HepG2 (cell line): Measurements from ENCODE around the gene ALOXE3. TPM values are rescaled to one million over a fixed set of nuclear protein-coding genes. Genes with fewer than 3 reads are reported as not detected.

ENCODE experiments used
- ATAC-seq: fragments of 200-7000 bp; cut with Tn5 transposase; 3 replicates; pipeline ENCODE4 v1.9.1; 2020; ENCODE audit warnings: mild to moderate bottlenecking, moderate library complexity
- BruUV-seq: library from RNA; stranded (reverse); fragments of 400-500 nt; replicated peaks from 2 replicates; lab custom pipeline; 2021; lab: Mats Ljungman, UMichigan
- CTCF ChIA-PET: fragments of 300-600 bp; formaldehyde crosslinking; extraction: SDS; loops from one replicate; lab custom pipeline; 2021; ENCODE audit warnings: low total read pairs, inconsistent platforms, low intra/inter-chr PET ratio; lab: Yijun Ruan, JAX
- POLR2A ChIA-PET: fragments of 350-600 bp; sonication (Branson Sonifier 250); formaldehyde crosslinking; loops from one replicate; lab custom pipeline; 2020; ENCODE audit warnings: antibody characterized with exemption, inconsistent platforms; lab: Yijun Ruan, JAX
- DNase-seq: peaks from one replicate; pipeline ENCODE4 v3.0.0-alpha.2; 2015; ENCODE audit warnings: low spot score
- FAIRE-seq: peaks from 3 replicates; lab custom pipeline; 2011; peaks lifted over from hg19 to GRCh38; lab: Jason Lieb, UNC
- H2AFZ ChIP-seq: one replicate; pipeline ENCODE4 v1.6.1; 2011; ENCODE audit warnings: low read length, inconsistent platforms
- H3K27ac ChIP-seq: fragments of 300-600 bp; 3 replicates; pipeline ENCODE4 v1.8.0; 2011; ENCODE audit warnings: mixed run types, mild to moderate bottlenecking, mixed read lengths, low read length, inconsistent platforms; ENCODE audit not compliant: insufficient read depth; ENCODE audit errors: extremely low read length
- H3K27me3 ChIP-seq, 2 experiments: fragments of 200-600 bp in 1 of 2; 2 replicates in 1 of 2; 3 replicates in 1 of 2; pipeline versions ENCODE4 v1.6.0 to v1.8.0; 2011; ENCODE audit warnings: low read length in 2 of 2, mild to moderate bottlenecking in 2 of 2, moderate library complexity in 2 of 2, inconsistent platforms in 1 of 2; ENCODE audit not compliant: insufficient read depth in 2 of 2, control insufficient read depth in 1 of 2
- H3K36me3 ChIP-seq, 2 experiments: fragments of 200-600 bp in 1 of 2; replicated peaks in 1 of 2; 2 replicates in 1 of 2; 3 replicates in 1 of 2; pipeline versions ENCODE4 v1.5.1 to v1.8.0; 2011; ENCODE audit warnings: low read length in 2 of 2, inconsistent platforms in 1 of 2; ENCODE audit not compliant: insufficient read depth in 2 of 2, control insufficient read depth in 1 of 2
- H3K4me1 ChIP-seq: 2 replicates; pipeline ENCODE4 v1.5.1; 2012; ENCODE audit warnings: low read length, inconsistent platforms; ENCODE audit not compliant: insufficient read depth
- H3K4me2 ChIP-seq: 2 replicates; pipeline ENCODE4 v1.6.0; 2011; ENCODE audit warnings: low read depth, low read length, inconsistent platforms
- H3K4me3 ChIP-seq, 3 experiments: fragments of 200-600 bp in 1 of 3; sonication (generic), shearing (Covaris generic) in 1 of 3; replicated peaks in 1 of 3; 2 replicates each; pipeline ENCODE4 v1.5.1; 2011 to 2016; ENCODE audit warnings: low read length in 3 of 3, inconsistent platforms in 2 of 3, low read depth in 2 of 3, mild to moderate bottlenecking in 2 of 3, control low read depth in 1 of 3, mixed read lengths in 1 of 3; ENCODE audit not compliant: insufficient read depth in 1 of 3
- H3K79me2 ChIP-seq: one replicate; pipeline ENCODE4 v1.6.1; 2011; ENCODE audit warnings: low read length, inconsistent platforms; ENCODE audit not compliant: insufficient read depth
- H3K9ac ChIP-seq: 2 replicates; pipeline ENCODE4 v1.6.0; 2011; ENCODE audit warnings: mild to moderate bottlenecking, low read depth, low read length, inconsistent platforms; ENCODE audit not compliant: insufficient read depth
- H3K9me3 ChIP-seq: 2 replicates; pipeline ENCODE4 v1.5.1; 2012; ENCODE audit warnings: mild to moderate bottlenecking, low read length
- H4K20me1 ChIP-seq: 2 replicates; pipeline ENCODE4 v1.6.0; 2011; ENCODE audit warnings: inconsistent platforms, mild to moderate bottlenecking, low read length, moderate library complexity; ENCODE audit not compliant: insufficient read depth
- REPIN1 ChIP-seq: sonication (generic); formaldehyde crosslinking; IDR thresholded peaks from 2 replicates; pipeline ENCODE4 v1.8.0; 2022; ENCODE audit warnings: missing genetic modification reagents, low read depth, mild to moderate bottlenecking, borderline replicate concordance
- ZNF672 ChIP-seq: sonication (generic); formaldehyde crosslinking; IDR thresholded peaks from 2 replicates; pipeline ENCODE4 v1.8.1; 2022; ENCODE audit warnings: missing genetic modification reagents
- ZNF792 ChIP-seq: IDR thresholded peaks from 2 replicates; pipeline ENCODE4 v1.6.1; 2016
- WGBS: methylation state at CpG from one replicate; pipeline ENCODE4 v1.1.6; 2017; ENCODE audit warnings: low lambda C conversion rate; 5-methylcytosine and 5-hydroxymethylcytosine counted together
- in situ Hi-C: cut with HindIII; loops from 2 replicates; pipeline ENCODE4 v1.10.0; 2017; ENCODE audit warnings: low pct_unique_long_range_greater_than_20kb; ENCODE audit not compliant: extremely low pct_ligation_motif_present
- intact Hi-C: fragments of 100-400 bp; cut with micrococcal nuclease; formaldehyde crosslinking; loops from one replicate; pipeline ENCODE4 v1.10.0; 2022; ENCODE audit not compliant: unreplicated experiment
- polyA plus RNA-seq, 8 experiments: library from polyadenylated mRNA; depleted of rRNA in 3 of 8; stranded (reverse) in 7 of 8; unstranded in 1 of 8; fragments of >200 nt; fragmentation: Illumina TruSeq in 4 of 8; extraction: Trizol in 4 of 8; gene quantifications; 2 replicates each; pipeline versions ENCODE4 v1.2.1 to v1.2.3, GENCODE V29; 2011 to 2016; ENCODE audit warnings: low read depth in 4 of 8, missing spikeins in 1 of 8, mixed read lengths in 1 of 8; ENCODE audit not compliant: insufficient read depth in 1 of 8
- total RNA-seq, 5 experiments: library from RNA; depleted of rRNA; stranded (reverse); fragments of >200 nt; fragmentation: Illumina TruSeq; extraction: Trizol; gene quantifications; 2 replicates each; pipeline ENCODE4 v1.2.3, GENCODE V29; 2016; ENCODE audit warnings: low read depth in 1 of 5

The ALOXE3 gene
- total and polyA plus RNA-seq, 2 of the 13 experiments (the other 11 are each of a cell fraction or from before 2014, with no cell fraction given), result 0.07 TPM; not detected in 1

DNA sequence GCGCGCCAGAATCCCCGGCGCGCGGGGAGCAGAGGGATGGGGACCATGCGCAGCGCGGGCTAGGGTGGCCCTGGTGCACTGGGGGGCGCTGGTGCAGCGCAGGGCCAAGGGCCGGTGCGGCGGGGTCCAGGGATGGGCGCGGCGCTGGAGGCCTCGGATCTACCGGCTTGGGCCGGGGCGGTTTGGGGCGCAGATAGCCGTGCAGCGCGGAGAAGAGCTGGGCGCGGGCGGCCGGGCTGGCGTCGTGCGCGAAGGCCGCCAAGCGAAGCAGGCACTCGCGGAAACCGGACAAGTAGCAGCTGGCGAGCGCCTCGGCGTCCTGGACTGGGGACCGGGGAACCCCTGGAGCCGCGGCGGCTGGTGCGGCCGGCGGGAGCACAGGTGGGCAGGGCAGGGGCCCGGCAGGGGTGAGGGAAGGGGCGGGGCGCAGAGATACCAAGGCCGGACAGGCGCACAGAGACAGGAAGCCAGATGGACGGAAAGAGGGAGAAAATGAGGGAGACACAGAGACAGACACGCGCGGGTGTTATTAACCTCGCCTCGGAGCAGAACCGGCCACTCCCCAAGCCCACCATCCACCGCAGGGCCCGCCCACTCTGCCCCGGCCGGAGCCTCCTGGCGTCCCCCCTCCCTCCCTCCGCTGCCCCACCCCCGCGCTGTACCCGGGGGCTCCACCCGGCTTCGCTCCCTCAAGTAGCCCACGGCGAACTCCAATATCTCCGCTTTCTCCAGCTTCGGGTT, 3.5 kb upstream of the ALOXE3 start (continued):
- 0 out of 2 replicates have a peak, but pooled peaks have one; percentile 45 for TF ChIP-seq REPIN1 (CRISPR knock-in tag)

DNA sequence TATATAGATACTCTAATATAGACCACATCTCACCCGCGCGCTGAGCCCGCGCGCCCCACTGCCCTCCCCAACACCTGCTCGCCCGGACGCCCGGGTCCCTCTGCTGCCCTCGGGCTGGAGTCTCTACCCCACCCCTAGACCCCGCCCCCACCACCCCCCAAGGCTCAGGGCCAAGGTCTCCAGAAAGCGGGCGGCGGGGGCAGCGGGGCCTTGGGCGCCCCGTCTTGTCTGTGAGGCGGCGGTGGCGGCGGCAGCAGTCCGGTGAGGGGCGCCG, 3.0 kb upstream of the ALOXE3 start:
- Histone ChIP-seq H3K9ac (0 out of 2 replicates have a peak overlapping the region, but pooled peaks have one; percentile 10), H3K4me1 (peaks cover 67% of the 10 kb centered on the region)

More for the DNA sequence above, 3.0 kb upstream of the ALOXE3 start:
- POLR2A ChIA-PET, result interaction anchor here (5.1 kb wide), 1 partner anchor 52 kb away, joined by 35 read pairs; no protein-coding TSS in a partner anchor
- Histone ChIP-seq H3K79me2 (no peaks in the 10 kb centered on the region), H3K9me3 (no peaks in the 10 kb centered on the region), H3K4me3 (peak overlapping the region; percentile 48 to 95 (median 68)), H3K36me3 (no peaks in the 10 kb centered on the region), H4K20me1 (peaks cover 13% of the 10 kb centered on the region; the same call in 1 of the 2 replicates), H3K27me3 (peaks cover 5 to 49% of the 10 kb centered on the region in 2 experiments)
- BruUV-seq, result no TSS peak
- no peak for DNase-seq
- in situ Hi-C loops (loop anchor here (5.0 to 10.0 kb wide), 3 partner anchors 36 to 181 kb away; no protein-coding TSS in a partner anchor), intact Hi-C loops (no loop called here)
- TF ChIP-seq ZNF792, result no peak
- 0 out of 2 replicates have a peak, but pooled peaks have one; percentile 5 for TF ChIP-seq ZNF672 (CRISPR knock-in tag)
- TF ChIP-seq, all 625 proteins: peak for 1
- no peak for ATAC-seq
- Histone ChIP-seq H3K27ac (no peak overlapping the region), H2AFZ (no peak overlapping the region), H3K4me2 (peak overlapping the region; percentile 100)
- WGBS, result 0% methylated on average over 10 of the region's 25 CpGs
- no peak for FAIRE-seq
- CTCF ChIA-PET, result interaction anchor here (1.1 to 1.4 kb wide), 2 partner anchors 38 to 65 kb away, joined by 3 to 4 read pairs; no protein-coding TSS in a partner anchor
